IPS DF 19.7 (cell line): ENCODE measurements around the gene VIPAS39.
"Not testable (repeated sequence)": the region's sequence is repeated elsewhere in the genome, so short reads cannot be mapped to it uniquely, and the experiment has no call there.

Experiments used
- DNase-seq: peaks from one replicate; pipeline ENCODE4 v3.0.0-alpha.2; 2013; ENCODE audit warnings: low read depth, low spot score

Gene VIPAS39

DNA sequence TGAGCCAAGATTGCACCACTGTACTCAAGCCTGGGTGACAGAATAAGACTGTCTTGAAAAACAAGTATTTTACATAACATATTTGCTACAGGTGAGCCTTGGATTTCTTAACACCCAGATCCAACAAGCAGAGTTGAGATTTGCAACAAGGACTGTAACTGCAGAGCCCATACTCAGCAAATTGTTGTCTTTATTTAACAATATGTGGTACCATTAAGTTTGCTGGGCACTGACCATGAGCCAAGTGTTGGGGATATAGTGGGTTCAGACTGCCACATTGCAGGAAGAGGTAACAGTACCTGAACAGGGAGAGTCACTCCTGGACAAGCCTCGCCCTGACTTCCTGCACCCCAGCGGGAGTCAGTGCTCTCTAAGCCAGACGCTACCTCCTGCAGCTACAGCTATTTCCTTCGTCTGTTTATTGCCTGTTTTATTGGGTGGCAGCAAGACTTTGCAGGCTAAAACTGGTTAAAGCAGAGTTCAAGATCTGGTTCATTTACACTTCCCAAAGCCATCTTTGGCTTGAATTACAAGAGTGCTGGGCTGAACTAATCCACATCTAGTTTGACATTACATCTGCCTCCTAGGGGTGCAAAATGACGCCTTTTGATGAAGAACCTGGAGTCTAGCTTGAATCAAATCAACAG is 12.9 kb upstream of the VIPAS39 start:
- DNase-seq: no peak

DNA sequence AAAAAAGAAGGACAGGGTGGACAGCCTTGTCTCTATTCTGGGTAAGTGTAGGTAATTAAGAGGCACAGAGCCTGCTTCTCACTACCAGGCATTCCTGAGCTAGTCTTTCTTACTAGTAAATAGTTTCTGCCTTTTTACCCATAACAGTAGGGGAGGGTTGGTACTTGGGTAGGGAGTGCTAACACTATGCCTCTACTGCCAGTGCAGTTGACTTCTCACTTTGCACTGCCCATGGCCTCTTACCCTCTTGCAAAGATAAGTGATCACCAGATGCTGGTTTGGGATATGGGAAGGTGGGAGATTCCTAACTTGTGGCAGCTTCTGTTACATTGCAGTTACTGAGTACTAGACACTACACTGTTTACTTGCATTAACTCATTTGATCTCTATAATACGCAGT is 12.1 kb upstream of the VIPAS39 start:
- no peak for DNase-seq

DNA sequence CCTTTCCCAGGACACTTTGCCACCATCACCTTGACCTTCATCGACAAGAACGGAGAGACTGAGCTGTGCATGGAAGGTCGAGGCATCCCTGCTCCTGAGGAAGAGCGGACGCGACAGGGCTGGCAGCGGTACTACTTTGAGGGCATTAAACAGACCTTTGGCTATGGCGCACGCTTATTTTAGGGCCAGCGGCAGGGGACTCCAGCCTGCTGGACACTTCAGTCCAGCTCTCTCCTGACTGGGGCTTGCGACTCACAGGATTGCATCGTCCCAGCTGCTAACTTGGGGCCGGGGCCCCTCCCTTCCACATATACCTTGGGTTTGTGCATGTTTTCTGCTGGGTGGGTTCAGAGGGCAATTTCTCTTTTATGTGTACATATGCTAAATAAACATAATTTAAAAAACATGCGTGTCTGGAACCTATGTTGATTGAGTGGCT is 11.7 kb upstream of the VIPAS39 start:
- DNase-seq: no peak

DNA sequence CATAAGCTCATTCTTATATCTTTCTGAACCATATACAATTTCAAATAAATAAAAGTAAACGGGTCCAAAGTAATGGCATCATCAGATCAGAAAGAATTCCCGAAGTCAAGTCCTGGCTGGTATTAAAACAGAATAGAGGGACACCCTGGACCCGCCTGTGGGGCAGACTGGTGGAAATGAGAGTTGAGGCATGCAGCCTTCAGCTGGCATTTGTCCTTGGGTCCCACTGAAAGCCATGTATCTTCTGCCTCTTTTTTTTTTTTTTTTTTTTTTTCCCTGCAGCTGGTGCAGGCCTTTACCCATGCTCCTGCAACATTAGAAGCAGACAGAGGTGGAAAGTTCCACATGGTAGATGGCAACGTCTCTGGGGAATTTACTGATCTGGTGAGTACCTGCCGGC is 10.4 kb upstream of the VIPAS39 start:
- no peak for DNase-seq

DNA sequence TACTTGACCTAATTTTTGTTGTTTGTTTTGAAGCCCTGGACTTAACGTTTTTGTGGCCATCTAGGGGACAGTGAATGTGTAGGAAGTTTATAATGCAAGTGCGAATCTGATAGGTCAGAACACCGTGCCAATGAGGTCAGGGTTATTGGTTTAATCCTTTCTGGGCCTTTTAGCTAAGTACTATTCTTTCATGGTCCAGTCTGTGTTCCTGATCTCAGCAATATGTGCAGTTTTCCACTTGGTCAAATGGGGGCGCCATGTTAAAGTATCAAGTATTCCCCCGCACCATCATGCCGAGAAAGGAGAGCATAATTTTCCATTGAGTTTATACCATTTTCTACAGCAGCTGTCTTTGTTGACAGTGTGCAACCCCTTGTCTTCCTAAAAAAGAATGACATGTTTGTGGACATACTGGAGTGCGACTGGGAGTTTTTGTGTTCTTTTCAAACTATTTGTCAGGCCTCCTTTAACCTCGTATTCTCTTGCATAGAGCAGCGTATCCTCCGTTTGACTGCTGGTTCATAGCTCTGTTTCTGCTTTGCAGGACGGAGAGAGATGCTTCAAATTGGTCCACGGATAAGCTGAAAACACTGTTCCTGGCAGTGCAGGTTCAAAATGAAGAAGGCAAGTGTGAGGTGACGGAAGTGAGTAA is 1.8 kb upstream of the VIPAS39 start:
- peak; percentile 28 for DNase-seq

DNA sequence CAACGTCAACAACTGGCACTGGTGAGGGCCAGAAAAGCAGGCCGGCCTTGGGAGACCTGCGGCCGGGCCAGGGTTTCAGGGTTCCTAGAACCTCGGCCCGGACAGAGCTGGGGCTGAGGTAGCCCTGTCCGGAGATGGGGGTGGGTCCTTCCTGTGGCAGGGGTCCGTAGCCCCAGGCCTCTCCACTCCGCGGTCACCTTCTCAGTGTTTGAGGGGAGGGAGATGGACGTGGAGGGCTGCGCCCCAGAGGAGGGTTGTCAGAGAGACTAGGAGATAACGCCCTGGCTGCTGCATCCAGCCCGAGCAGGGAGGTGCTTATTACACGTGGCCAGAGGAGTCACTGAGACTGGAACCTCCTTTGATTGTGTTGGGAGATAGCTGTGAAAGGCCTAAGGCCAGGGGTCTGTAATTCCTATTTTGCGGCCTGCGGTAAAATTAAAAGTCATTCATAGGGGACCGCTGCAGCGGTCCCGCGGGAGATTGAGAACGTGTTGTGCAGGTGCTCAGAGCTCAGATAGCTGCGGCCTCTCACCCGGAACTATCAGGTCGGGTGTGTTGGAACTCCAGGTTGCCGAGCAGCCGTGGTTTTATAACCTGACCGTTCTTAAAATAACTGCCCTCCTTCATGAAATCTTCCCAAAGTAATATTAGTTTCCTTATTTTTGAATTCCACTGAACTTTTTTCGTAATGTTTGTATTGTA is 999 bp upstream of the VIPAS39 start:
- no peak for DNase-seq

DNA sequence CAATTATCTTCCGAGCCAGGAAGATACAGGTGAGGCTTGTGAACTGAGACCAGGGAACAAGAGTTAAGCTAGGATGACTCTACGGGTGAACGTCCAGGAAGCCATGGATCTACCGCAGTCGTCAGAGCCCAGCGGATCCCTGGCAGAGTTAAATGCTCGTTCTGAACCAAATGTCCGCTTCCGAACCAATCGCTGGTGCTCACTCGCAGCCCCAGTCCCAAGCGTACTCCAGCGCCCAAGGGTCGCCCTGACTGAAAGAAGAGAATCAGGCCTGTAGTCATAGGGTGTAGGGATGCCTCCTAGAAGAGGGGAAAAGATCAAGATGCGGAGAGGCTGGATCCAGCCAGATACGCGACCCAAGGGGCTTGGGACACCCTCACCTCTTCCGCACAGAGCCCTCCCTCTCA is 283 bp downstream of the VIPAS39 start:
- DNase-seq: no peak

DNA sequence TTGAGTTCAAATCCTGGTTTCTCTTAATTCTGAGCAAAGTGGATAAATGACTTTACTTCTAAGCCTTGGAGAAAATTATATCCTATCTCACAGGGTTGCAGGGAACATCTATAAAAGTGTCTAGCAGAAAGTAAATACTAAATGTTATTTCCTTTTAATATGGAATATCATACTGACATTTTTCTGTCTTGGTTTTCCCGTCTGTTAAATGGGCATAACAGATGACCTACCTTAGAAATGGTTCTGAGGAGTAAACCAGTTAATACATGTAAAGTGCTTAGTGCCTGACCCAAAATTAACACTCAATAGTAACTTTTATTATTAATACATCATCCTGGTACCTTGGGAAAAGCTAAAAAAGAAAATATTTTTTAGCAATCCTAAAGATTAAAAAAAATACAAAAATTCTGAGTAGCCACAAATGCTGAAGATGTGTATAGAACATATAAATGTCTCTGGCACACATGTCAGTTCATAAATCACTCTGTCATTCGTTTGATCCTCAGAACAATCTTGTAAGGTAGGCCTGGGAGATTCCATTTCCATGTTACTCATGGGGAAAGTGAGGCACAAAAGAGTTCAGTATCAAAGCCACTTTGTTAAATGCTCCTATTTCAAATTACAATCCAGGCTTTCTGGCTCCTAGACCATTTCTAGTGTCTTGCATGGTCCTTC is 1.3 kb downstream of the VIPAS39 start:
- no peak for DNase-seq

DNA sequence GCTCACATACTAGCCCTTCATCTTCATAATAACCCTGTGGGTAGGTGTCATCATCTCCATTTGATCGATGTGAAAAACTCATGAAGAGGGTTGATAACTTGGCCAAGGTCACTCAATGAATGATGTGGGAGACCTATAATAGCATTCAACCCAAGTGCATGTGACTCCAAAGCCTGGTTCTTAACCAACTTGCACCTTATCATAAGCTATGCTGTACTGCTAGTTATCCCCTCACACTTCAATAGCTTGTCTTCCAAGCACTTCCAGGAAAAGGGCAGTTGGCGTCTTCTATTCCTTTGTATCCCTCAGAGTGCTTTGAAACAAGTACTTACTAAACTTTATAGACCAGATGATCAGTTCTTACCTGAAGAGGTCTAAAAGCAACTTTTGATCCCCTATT is 15.2 kb downstream of the VIPAS39 start:
- no peak for DNase-seq

DNA sequence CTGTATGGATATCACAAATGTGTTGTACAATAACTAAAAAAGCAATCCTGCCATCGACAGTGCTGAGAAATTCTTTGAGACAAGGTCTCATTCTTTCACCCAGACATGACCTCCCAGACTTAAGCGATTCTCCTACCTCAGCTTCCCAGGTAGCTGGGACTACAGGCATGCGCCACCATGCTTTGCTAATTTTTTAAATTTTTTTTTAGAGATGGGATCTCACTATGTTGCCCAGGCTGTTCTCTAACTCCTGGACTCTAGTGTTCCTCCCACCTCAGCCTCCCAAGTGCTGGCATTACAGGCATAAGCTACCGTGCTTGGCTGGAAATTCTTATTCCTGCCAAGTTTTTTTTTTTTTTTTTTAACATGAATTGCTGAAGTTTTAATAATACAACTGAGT is 17.5 kb downstream of the VIPAS39 start:
- DNase-seq: no peak

DNA sequence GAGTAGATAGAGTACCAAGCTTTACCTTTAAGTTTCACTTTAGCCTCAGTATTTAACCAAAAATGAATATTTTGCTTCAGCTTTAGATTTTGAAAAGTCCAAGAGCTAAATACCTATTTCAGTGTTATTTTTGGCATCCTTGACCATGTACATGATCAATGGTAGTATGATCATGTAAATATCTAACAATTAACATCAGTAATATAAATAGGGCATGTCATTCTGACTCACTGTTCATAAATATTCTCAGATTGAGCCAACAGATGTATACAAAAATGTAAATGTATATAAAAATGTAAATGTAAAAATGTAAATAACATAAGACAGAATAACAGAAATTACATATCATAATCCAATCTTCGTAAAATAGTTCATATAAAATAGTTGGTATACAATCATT is 18.8 kb downstream of the VIPAS39 start:
- no peak for DNase-seq

DNA sequence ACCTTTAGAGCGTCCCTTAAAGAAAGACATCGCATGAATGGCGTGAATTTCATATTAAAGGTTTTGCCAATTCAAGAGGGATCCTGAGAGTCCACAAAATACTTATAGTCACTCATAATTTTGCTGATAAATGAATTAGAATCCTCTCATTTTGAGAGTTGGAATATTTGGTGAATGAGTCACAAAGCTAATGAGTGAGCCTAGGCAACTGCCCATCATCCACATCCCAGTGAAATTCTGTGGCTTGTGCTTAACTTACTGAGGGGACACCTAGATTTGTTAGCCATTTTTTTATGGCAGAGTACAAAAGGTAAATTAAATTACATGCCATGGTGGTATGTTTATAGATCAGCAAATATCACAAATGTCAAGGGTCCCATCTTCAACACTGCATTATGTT is 21.4 kb downstream of the VIPAS39 start:
- no peak for DNase-seq

DNA sequence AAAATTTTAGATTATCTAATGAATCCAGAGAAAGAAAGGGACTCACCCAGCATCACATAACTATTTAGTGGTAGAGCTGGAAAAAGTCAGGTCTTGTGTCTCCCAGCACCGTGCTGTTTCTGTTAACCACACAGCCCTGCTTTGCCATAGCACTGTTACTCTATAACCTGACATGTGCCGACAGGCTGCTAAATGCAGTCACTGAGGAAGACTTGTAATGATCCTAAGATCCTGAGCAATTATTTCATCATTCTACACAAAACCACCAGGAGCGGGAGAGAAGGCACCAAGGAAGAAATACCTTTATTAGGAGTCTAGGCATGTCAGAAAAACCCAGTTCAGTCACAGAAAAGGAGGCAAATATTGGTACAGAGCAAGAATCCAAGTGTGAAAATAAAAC is 31.0 kb downstream of the VIPAS39 start:
- no peak for DNase-seq

DNA sequence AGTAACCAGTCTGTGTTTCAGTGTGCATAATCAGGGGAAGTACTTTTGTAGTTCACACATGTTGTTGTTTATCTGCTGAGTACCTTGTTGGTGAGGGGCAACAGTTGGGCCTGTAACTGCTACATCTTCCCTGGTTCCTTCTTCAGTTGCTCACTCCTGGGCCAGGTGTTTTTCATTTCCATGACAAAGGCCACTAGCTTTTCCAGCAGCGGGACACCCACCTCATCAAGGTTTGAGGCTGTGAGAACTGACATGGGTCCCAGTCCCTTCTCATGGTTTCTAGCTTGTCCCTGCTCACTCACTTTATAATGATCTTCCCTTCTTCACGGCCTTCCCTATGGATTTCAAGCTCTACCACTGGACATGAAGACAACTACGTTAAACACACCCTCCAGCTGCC is 32.5 kb downstream of the VIPAS39 start:
- DNase-seq: no peak

DNA sequence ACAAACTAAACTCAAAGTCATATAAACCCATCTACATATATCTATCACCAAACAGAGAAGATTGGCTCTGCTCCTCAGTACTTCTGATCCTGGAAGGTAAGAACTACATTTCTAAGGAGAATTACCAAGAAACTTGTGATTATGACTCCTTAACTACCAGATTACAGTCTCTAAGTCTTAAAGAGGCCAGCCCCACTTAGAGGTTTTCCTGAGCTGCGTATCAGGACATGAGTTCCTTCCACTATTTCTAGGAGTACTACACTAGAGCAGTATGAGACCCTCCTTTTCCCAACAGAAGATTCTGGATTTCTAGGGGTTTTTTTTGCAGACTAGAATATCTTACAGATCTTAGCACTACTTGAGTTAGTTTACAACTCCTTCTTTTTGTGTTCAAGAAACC is 34.0 kb downstream of the VIPAS39 start, which contains the start of gene NOXRED1:
TSS of gene NOXRED1 (minus strand) at position 101 of the 400 bp plus-strand sequence. CDS start 634 bp downstream, outside the sequence.
- no peak for DNase-seq

DNA sequence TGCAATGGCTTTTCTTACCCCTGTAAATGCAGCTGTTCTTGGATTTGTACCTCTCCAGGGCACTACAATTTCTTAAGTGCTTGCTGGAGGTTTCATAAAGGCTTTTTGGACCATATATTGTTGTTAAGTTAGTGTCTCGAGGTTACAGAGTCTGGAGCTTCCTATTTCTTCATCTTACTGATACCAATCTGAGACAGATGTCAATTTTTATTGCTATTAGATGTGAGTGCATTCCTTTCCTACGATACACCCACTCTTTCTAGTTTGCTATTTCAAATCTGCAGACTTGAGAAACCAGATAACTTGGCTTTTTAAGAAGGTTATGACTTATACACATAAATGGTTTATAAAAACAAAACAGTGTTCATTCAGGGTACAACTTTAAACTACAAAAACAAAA is 36.2 kb downstream of the VIPAS39 start:
- DNase-seq: no peak

DNA sequence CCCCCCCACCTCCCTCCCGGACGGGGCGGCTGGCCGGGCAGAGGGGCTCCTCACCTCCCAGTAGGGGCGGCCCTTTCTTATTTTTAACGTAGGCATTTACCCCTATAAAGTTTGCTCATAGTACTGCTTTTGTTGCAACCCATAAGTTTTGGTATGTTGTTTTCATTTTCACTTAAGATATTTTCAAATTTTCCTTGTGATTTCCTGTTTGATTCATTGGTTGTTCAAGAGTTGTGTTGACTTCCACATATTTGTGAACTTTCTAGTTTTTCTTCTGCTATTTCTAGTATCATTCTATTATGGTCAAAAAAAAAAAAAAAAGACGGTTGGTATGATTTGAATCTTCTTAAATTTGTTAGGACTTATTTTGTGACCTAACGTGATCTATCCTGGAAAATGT is 40.6 kb downstream of the VIPAS39 start:
- no peak for DNase-seq

DNA sequence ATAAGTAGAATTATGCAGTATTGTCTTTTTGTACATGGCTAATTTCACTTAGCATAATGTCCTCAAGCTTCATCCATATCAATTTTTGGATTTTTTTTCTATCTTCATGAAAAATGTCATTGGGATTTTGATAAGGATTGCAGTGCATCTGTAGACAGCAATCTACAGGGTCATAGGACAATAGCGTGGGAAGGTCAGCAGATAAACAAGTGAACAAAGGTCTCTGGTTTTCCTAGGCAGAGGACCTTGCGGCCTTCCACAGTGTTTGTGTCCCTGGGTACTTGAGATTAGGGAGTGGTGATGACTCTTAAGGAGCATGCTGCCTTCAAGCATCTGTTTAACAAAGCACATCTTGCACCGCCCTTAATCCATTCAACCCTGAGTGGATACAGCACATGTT is 41.3 kb downstream of the VIPAS39 start:
- not testable (repeated sequence) for DNase-seq

DNA sequence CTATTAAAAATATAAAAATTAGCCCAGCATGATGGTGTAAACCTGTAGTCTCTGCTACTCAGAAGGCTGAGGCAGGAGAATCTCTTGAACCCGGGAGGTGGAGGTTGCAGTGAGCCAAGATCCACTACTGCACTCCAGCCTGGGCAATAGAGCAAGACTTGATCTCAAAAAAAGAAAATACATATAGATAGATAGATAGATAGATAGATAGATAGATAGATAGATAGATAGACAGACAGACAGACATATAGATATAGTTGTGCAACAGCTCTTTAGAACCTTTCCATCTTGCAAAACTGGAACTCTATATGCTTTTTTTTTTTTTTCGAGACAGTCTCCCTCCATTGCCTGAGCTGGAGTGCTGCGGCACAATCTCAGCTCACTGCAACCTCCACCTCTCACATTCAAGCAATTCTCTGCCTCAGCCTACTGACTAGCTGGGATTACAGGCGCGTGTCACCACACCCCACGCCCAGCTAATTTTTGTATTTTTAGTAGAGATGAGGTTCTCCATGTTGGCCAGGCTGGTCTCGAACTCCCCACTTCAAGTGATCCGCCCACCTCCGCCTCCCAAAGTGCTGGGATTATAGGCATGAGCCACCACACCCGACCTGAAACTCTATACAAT is 41.9 kb downstream of the VIPAS39 start:
- DNase-seq: not testable (repeated sequence)

DNA sequence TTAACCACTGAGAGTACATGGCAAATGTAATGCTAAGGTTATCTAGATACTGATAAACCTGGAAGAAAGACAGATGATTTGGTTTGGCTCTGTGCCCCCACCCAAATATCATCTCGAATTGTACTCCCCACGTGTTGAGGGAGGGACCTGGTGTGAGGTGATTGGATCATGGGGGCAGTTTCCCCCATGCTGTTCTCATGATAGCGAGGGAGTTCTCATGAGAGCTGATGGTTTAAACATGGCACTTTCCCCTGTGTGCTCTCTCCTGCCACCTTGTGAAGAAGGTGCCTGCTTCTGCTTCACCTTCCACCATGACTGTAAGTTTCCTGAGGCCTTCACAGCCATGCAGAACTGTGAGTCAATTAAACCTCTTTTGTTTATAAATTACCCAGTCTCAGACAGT is 48.3 kb downstream of the VIPAS39 start:
- DNase-seq: no peak

DNA sequence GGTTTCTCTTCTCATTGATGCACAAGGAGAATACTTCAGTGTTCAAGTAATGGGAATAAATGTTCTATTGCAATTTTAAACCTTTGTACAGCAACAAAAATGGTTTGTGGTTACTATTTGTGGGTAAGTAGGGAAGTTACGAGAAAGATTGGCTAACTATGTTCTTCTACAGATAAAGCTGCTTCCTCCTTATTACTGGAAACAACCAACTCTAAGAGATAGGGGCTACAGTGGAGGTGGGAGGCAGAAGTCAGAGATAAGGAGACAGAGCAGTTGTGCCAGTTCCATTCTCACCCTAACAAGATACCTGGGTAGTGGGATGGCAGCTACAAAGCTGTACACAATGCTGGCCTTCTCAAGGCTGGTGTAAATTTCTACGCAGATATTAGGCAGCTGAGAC is 50.2 kb downstream of the VIPAS39 start:
- no peak for DNase-seq

DNA sequence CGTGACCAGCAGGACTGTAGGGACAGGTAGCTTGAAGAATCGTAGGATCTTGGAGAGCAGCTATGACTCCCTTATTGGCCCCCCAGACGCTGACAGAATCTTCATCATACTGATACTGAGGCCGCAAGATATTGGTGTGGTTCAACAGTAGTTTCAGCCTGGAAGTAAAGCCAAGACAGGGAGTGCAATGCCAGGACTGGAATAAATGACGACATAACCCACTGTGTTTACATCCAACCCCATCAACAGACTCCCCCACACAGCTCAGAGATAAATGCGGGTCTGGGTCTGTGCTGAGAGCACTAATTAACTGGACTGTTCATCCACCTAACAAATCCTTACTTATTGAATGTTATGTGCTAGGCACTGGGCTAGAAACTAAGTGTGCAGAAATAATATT is 50.7 kb downstream of the VIPAS39 start:
- no peak for DNase-seq
